ENCODE data around the gene POFUT1.
"Not testable (repeated sequence)": the region's sequence is repeated elsewhere in the genome, so short reads cannot be mapped to it uniquely, and the experiment has no call there.

DNA sequence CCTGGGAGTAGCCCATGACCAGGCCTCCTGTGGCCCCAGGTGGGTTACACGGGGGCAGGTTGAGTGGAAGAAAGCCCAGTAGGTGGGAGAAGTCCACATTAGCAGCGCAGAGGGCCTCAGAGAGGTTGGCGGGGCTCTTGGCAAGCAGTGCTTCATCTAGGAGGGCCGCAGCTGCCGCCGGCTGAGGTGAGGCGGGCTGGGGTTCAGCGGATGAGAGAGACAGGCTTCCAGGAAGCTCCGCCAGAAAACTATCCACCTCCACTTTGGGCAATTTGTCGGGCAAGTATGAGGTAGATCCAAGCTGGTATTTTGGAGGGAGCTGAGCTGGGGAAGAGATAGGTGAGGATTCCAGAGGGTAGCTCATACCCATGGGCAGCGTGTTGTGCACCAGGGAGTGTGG, 11.1 kb upstream of the POFUT1 start:
- TF ChIP-seq, protein P1, sequence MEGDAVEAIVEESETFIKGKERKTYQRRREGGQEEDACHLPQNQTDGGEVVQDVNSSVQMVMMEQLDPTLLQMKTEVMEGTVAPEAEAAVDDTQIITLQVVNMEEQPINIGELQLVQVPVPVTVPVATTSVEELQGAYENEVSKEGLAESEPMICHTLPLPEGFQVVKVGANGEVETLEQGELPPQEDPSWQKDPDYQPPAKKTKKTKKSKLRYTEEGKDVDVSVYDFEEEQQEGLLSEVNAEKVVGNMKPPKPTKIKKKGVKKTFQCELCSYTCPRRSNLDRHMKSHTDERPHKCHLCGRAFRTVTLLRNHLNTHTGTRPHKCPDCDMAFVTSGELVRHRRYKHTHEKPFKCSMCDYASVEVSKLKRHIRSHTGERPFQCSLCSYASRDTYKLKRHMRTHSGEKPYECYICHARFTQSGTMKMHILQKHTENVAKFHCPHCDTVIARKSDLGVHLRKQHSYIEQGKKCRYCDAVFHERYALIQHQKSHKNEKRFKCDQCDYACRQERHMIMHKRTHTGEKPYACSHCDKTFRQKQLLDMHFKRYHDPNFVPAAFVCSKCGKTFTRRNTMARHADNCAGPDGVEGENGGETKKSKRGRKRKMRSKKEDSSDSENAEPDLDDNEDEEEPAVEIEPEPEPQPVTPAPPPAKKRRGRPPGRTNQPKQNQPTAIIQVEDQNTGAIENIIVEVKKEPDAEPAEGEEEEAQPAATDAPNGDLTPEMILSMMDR (IDR thresholded peaks at IDR 0.05) = not testable (repeated sequence)
- not testable (repeated sequence) for TF ChIP-seq POLR2A (IDR thresholded peaks at IDR 0.05)

Data from esophagus squamous epithelium (tissue), 4 donors.